ENCODE results near the gene KRTAP1-1.
"Not testable (repeated sequence)": the region's sequence is repeated elsewhere in the genome, so short reads cannot be mapped to it uniquely, and the experiment has no call there.

Gene KRTAP1-1

GRCh38 chr17:41009936-41010335, 31.3 kb downstream of the KRTAP1-1 start:
- DNase-seq, result no peak

- no peak for DNase-seq
These were observed 31.9 kb downstream of the KRTAP1-1 start for GRCh38 chr17:41009301-41009760.

GRCh38 chr17:41008811-41009210, 32.4 kb downstream of the KRTAP1-1 start, which contains the start of gene KRTAP3-1:
TSS of gene KRTAP3-1 (minus strand) at chr17:41009128. CDS start at chr17:41009074, 54 bp downstream.
- no peak for DNase-seq

GRCh38 chr17:41004397-41004796, 36.9 kb downstream of the KRTAP1-1 start:
- no peak for DNase-seq

- no peak for DNase-seq
These were observed 37.3 kb downstream of the KRTAP1-1 start for GRCh38 chr17:41003926-41004325.

- no peak for DNase-seq
These were observed 38.4 kb downstream of the KRTAP1-1 start for GRCh38 chr17:41002814-41003213.

- DNase-seq, result no peak
These were observed 39.5 kb downstream of the KRTAP1-1 start for GRCh38 chr17:41001795-41002194.

- not testable (repeated sequence) for DNase-seq
These were observed 41.7 kb downstream of the KRTAP1-1 start, which contains the start of gene KRTAP3-2 for GRCh38 chr17:40999563-40999962. TSS of gene KRTAP3-2 (minus strand) at chr17:40999906. CDS start at chr17:40999853, 53 bp downstream.

GRCh38 chr17:40997361-40997760, 43.9 kb downstream of the KRTAP1-1 start:
- DNase-seq, result no peak

GRCh38 chr17:40996829-40997228, 44.4 kb downstream of the KRTAP1-1 start:
- DNase-seq, result no peak

GRCh38 chr17:40995116-40995515, 46.1 kb downstream of the KRTAP1-1 start:
- no peak for DNase-seq

GRCh38 chr17:40993839-40994238, 47.4 kb downstream of the KRTAP1-1 start, which contains the start of gene KRTAP3-3:
TSS of gene KRTAP3-3 (minus strand) at chr17:40994164. CDS start at chr17:40994097, 67 bp downstream.
- DNase-seq, result no peak

- no peak for DNase-seq
These were observed 48.2 kb downstream of the KRTAP1-1 start for GRCh38 chr17:40993084-40993483.

- no peak for DNase-seq
These were observed 48.6 kb downstream of the KRTAP1-1 start for GRCh38 chr17:40992666-40993065.

Measured in NCI-H1694 (cell line).